Hepatocyte (in vitro differentiated cells): Measurements from ENCODE around the gene BABAM1. TPM values are rescaled to one million over a fixed set of nuclear protein-coding genes. Genes with fewer than 3 reads are reported as not detected.
A peak's percentile ranks its signal among the peaks of the same experiment; 100 is the strongest.
"Not testable (repeated sequence)": the region's sequence is repeated elsewhere in the genome, so short reads cannot be mapped to it uniquely, and the experiment has no call there.

ENCODE experiments used
- DNase-seq: peaks from one replicate; pipeline ENCODE4 v3.0.0-alpha.2; 2016; ENCODE audit warnings: low spot score
- H2AFZ ChIP-seq: fragments of 200-600 bp; sonication (generic); 2 replicates; pipeline ENCODE4 v1.6.0; 2016; ENCODE audit warnings: antibody characterized with exemption, mild to moderate bottlenecking
- H3K27ac ChIP-seq: fragments of 200-600 bp; sonication (generic); 2 replicates; pipeline ENCODE4 v1.5.1; 2016; ENCODE audit warnings: mild to moderate bottlenecking
- H3K27me3 ChIP-seq: fragments of 200-600 bp; sonication (generic); 2 replicates; pipeline ENCODE4 v1.6.1; 2016
- H3K36me3 ChIP-seq: fragments of 200-600 bp; sonication (generic); replicated peaks from 2 replicates; pipeline ENCODE4 v1.5.1; 2016; ENCODE audit warnings: low read depth; ENCODE audit not compliant: insufficient read depth
- H3K4me1 ChIP-seq: fragments of 200-600 bp; sonication (generic); 2 replicates; pipeline ENCODE4 v1.5.1; 2016; ENCODE audit warnings: mild to moderate bottlenecking, moderate library complexity; ENCODE audit not compliant: insufficient read depth
- H3K4me2 ChIP-seq: fragments of 200-600 bp; sonication (generic); 2 replicates; pipeline ENCODE4 v1.6.0; 2016
- H3K4me3 ChIP-seq: fragments of 200-600 bp; sonication (generic); 2 replicates; pipeline ENCODE4 v1.5.1; 2016; ENCODE audit warnings: mild to moderate bottlenecking
- H3K79me2 ChIP-seq: fragments of 200-600 bp; sonication (generic); 2 replicates; pipeline ENCODE4 v1.6.0; 2017; ENCODE audit warnings: mild to moderate bottlenecking
- H3K9me2 ChIP-seq: fragments of 200-600 bp; sonication (generic); replicated peaks from 2 replicates; pipeline ENCODE4 v1.6.0; 2017; ENCODE audit warnings: mild to moderate bottlenecking; ENCODE audit not compliant: insufficient read depth
- H3K9me3 ChIP-seq: fragments of 200-600 bp; sonication (generic); 2 replicates; pipeline ENCODE4 v1.5.1; 2016; ENCODE audit warnings: low read depth, mild to moderate bottlenecking
- H4K20me1 ChIP-seq: fragments of 200-600 bp; sonication (generic); 2 replicates; pipeline ENCODE4 v1.6.0; 2016; ENCODE audit warnings: mild to moderate bottlenecking; ENCODE audit not compliant: insufficient read depth, poor library complexity, severe bottlenecking
- EZH2 ChIP-seq: fragments of 200-600 bp; sonication (generic); IDR thresholded peaks from 2 replicates; pipeline ENCODE4 v1.6.1; 2016; ENCODE audit warnings: antibody characterized with exemption, mild to moderate bottlenecking, borderline replicate concordance
- EZH2phosphoT487 ChIP-seq: fragments of 200-600 bp; sonication (generic); IDR thresholded peaks from one replicate; pipeline ENCODE4 v1.6.1; 2018; ENCODE audit warnings: antibody characterized with exemption, mild to moderate bottlenecking, low read depth, moderate library complexity; ENCODE audit not compliant: unreplicated experiment, severe bottlenecking
- WGBS: methylation state at CpG from one replicate; pipeline ENCODE4 v1.1.6; 2016; ENCODE audit warnings: low lambda C conversion rate; ENCODE audit errors: missing lambda C conversion rate; 5-methylcytosine and 5-hydroxymethylcytosine counted together
- polyA plus RNA-seq: library from polyadenylated mRNA; unstranded; fragments of >200 nt; fragmentation: Nextera tagmentation; extraction: Ambion mirVana; gene quantifications from 2 replicates; pipeline ENCODE4 v1.2.1, GENCODE V29; 2016
- total RNA-seq: library from RNA; depleted of rRNA; stranded (reverse); fragments of >200 nt; gene quantifications from 2 replicates; pipeline ENCODE4 v1.2.3, GENCODE V29; 2014
- TF ChIP-seq, protein P1 (sequence below): fragments of 200-600 bp; sonication (generic); IDR thresholded peaks from 2 replicates; pipeline ENCODE4 v1.5.1; 2016; ENCODE audit warnings: antibody characterized with exemption, mild to moderate bottlenecking; ENCODE audit not compliant: poor library complexity

Gene BABAM1
- total and polyA plus RNA-seq, 2 experiments from 2014 or later: 63.8 to 94.1 TPM

DNA sequence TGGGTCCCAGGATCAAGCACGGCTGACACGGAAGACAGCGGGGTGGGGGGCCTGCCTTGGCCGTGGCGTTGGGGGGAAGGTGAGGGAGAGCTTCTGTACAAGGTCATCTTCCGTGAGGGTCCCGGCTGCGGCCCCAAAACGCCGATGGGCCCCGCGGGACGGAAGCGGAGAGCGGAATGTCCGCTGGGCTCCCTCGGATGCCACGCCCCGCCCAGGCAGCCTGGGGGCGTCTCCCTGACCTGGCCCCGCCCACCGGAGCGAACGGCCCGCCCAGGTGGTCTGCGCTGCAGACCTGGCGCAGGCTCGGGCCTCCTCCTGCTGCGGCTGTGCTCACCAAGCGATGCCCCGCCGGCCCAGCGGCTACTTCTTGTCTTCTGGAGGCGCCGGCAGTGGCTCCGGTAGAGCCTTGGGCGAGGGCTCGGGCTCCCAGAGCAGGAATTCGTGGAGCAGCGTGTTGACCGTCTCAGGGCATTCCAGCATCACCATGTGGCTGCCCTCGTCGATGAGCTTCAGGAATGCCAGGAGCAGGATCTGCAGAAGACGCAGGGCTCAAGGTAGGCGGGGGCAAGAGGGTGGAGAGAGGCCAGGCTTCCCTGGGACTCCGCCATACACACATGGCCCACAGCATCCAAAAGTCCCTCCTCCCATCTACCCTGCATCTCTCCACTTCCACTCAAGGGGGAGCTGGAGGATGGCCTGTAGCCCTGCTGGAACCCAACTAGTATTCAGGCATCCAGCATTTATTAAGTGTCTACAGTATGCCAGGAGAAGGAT, 25.2 kb downstream of the BABAM1 start:
- H2AFZ ChIP-seq: peak overlapping the region; percentile 96
- no peaks in the 10 kb centered on the region for H3K9me3 ChIP-seq
- peak overlapping the region; percentile 77 for H3K27ac ChIP-seq
- TF ChIP-seq EZH2 (no peak), EZH2phosphoT487 (no peak)
- TF ChIP-seq, protein P1, sequence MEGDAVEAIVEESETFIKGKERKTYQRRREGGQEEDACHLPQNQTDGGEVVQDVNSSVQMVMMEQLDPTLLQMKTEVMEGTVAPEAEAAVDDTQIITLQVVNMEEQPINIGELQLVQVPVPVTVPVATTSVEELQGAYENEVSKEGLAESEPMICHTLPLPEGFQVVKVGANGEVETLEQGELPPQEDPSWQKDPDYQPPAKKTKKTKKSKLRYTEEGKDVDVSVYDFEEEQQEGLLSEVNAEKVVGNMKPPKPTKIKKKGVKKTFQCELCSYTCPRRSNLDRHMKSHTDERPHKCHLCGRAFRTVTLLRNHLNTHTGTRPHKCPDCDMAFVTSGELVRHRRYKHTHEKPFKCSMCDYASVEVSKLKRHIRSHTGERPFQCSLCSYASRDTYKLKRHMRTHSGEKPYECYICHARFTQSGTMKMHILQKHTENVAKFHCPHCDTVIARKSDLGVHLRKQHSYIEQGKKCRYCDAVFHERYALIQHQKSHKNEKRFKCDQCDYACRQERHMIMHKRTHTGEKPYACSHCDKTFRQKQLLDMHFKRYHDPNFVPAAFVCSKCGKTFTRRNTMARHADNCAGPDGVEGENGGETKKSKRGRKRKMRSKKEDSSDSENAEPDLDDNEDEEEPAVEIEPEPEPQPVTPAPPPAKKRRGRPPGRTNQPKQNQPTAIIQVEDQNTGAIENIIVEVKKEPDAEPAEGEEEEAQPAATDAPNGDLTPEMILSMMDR: peak; percentile 63
- peaks cover 3% of the 10 kb centered on the region for H3K4me1 ChIP-seq
- no peaks in the 10 kb centered on the region for H3K27me3 ChIP-seq
- H3K9me2 ChIP-seq: no peaks in the 10 kb centered on the region
- H3K79me2 ChIP-seq: no peaks in the 10 kb centered on the region
- 2% methylated on average over 27 of the region's 46 CpGs for WGBS
- H4K20me1 ChIP-seq: no peaks in the 10 kb centered on the region
- H3K36me3 ChIP-seq: no peaks in the 10 kb centered on the region
- peak overlapping the region; percentile 55 for H3K4me3 ChIP-seq
- peak overlapping the region; percentile 93 for H3K4me2 ChIP-seq
- DNase-seq: peak; percentile 89

DNA sequence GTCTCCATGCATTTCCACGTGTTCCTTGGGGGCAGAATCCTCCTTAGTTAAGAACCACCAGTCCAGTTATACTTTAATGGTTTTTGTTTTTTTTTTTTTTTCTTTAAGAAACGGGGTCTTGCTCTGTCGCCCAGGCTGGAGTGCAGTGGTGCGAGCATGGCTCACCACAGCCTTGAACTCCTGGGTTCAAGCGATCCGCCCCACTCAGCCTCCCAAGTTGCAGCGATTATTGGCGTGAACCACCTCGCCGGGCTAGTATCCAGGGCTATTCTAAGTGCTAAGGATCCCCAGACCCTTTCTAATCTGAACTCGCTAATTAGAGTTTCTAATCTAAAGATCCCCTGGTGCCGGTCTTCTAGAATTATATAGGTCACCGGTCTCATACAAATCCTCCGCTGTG, 26.4 kb downstream of the BABAM1 start:
- no peak for DNase-seq
- Histone ChIP-seq H3K9me2 (no peaks in the 10 kb centered on the region), H3K79me2 (peaks cover 3% of the 10 kb centered on the region), H3K9me3 (no peaks in the 10 kb centered on the region), H3K4me1 (peaks cover 3% of the 10 kb centered on the region), H3K36me3 (no peaks in the 10 kb centered on the region), H3K27ac (no peak overlapping the region), H3K27me3 (no peaks in the 10 kb centered on the region), H3K4me3 (no peak overlapping the region), H2AFZ (no peak overlapping the region), H3K4me2 (no peak overlapping the region), H4K20me1 (no peaks in the 10 kb centered on the region)
- 92% methylated on average over 14 of the region's 14 CpGs for whole genome bisulfite sequencing
- TF ChIP-seq EZH2: no peak

DNA sequence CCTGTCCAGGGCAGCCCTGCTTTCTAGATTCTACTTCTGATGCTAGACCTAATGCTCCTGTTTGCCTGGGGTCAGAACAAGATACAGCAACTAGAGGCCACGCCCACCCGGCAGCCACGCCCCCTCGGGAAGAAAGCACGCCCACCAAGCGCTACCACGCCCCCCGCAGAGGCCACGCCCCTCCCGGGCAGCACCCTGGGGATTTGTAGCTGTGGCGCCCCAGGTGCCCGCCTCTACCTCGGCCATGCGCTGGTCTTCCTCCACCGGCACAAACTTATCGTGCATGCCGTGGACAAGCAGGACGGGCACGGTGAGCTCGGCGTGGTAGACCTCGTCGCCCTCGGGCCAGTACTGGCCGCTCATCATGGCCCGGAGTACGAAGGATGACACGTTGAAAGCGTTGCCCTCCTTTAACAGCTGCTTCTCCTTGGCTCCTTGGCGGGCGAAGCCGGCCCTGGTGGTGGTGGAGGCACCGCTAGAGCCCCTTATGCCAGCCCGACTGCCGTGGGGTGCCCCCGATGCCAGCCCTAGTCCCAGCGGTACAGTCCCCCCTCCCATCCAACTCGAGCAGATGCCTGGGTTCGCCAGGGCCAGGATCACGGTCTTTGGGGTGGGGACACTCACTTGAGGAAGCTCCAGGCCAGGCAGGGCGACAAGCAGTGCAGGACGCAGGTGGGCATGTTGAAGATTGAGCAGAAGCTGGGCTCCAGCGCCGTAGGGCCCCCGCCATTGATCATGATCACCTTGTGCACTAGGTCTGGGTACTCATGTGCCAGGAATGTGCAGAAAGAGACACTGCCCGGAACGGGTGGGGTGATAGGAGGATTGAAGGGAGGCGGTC, 27.0 kb downstream of the BABAM1 start:
- no peak overlapping the region for H3K27ac ChIP-seq
- no peak overlapping the region for H2AFZ ChIP-seq
- no peak overlapping the region for H3K4me2 ChIP-seq
- no peak for DNase-seq
- H3K4me1 ChIP-seq: peaks cover 3% of the 10 kb centered on the region
- 94% methylated on average over 44 of the region's 48 CpGs for WGBS
- no peaks in the 10 kb centered on the region for H3K36me3 ChIP-seq
- H3K9me3 ChIP-seq: no peaks in the 10 kb centered on the region
- TF ChIP-seq, protein P1: no peak
- TF ChIP-seq EZH2 (no peak), EZH2phosphoT487 (no peak)
- no peaks in the 10 kb centered on the region for H3K27me3 ChIP-seq
- H3K4me3 ChIP-seq: no peak overlapping the region
- H3K79me2 ChIP-seq: peaks cover 3% of the 10 kb centered on the region
- no peaks in the 10 kb centered on the region for H3K9me2 ChIP-seq
- no peaks in the 10 kb centered on the region for H4K20me1 ChIP-seq

DNA sequence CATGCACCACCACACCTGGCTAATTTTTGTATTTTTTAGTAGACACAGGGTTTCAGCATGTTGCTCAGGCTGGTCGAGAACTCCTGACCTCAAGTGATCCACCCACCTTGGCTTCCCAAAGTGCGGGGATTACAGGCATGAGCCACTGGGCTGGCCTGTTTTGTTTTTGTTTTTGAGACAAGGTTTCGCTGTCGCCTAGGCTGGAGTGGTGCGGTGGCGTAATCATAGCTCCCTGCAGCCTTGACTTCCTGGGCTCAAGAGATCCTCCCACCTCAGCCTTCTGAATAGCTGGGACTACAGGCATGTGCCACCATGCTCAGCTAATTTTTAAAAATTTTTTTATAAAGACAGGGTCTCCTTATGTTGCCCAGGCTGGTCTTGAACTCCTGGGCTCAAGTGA, 28.3 kb downstream of the BABAM1 start:
- not testable (repeated sequence) for H3K27ac ChIP-seq, H3K79me2 ChIP-seq, H3K9me2 ChIP-seq, H3K4me3 ChIP-seq, H3K4me1 ChIP-seq, H3K9me3 ChIP-seq, H3K4me2 ChIP-seq, DNase-seq, H3K27me3 ChIP-seq, H4K20me1 ChIP-seq, H3K36me3 ChIP-seq, H2AFZ ChIP-seq
- WGBS: 95% methylated on average over 6 of the region's 6 CpGs
